HuH-7.5 (cell line): ENCODE results near the gene HELB.
"Not testable (repeated sequence)": the region's sequence is repeated elsewhere in the genome, so short reads cannot be mapped to it uniquely, and the experiment has no call there.

Experiments used
- DNase-seq: peaks from one replicate; pipeline ENCODE4 v3.0.0; 2011; ENCODE audit warnings: low spot score

HELB gene

GRCh38 chr12:66303316-66303804 is 1.1 kb downstream of the HELB start:
- DNase-seq = not testable (repeated sequence)

- DNase-seq = no peak
Measured at GRCh38 chr12:66304296-66304900, 2.1 kb downstream of the HELB start.

GRCh38 chr12:66309606-66310005 is 7.3 kb downstream of the HELB start:
- DNase-seq = no peak

GRCh38 chr12:66312189-66312588 is 9.9 kb downstream of the HELB start:
- no peak for DNase-seq

GRCh38 chr12:66314278-66314677 is 12.0 kb downstream of the HELB start:
- DNase-seq = no peak

- DNase-seq = no peak
Measured at GRCh38 chr12:66319266-66319954, 17.1 kb downstream of the HELB start.

- no peak for DNase-seq
Measured at GRCh38 chr12:66320996-66321395, 18.7 kb downstream of the HELB start.

- DNase-seq = no peak
Measured at GRCh38 chr12:66321435-66321834, 19.1 kb downstream of the HELB start.

- DNase-seq = no peak
Measured at GRCh38 chr12:66323017-66323416, 20.7 kb downstream of the HELB start.

GRCh38 chr12:66329941-66330340 is 27.6 kb downstream of the HELB start:
- no peak for DNase-seq

- DNase-seq = no peak
Measured at GRCh38 chr12:66331016-66331415, 28.7 kb downstream of the HELB start.

- DNase-seq = no peak
Measured at GRCh38 chr12:66331814-66332213, 29.5 kb downstream of the HELB start.

- DNase-seq = no peak
Measured at GRCh38 chr12:66335746-66336145, 33.5 kb downstream of the HELB start.

GRCh38 chr12:66337381-66338010 is 35.2 kb downstream of the HELB start:
- DNase-seq = no peak

GRCh38 chr12:66340131-66340530 is 37.8 kb downstream of the HELB start:
- no peak for DNase-seq

GRCh38 chr12:66341126-66341525 is 38.8 kb downstream of the HELB start:
- DNase-seq = no peak

GRCh38 chr12:66345212-66345611 is 42.9 kb downstream of the HELB start:
- no peak for DNase-seq

- no peak for DNase-seq
Measured at GRCh38 chr12:66345956-66346355, 43.7 kb downstream of the HELB start.

- DNase-seq = no peak
Measured at GRCh38 chr12:66351301-66351700, 49.0 kb downstream of the HELB start.

- DNase-seq = no peak
Measured at GRCh38 chr12:66352197-66352596, 49.9 kb downstream of the HELB start.

GRCh38 chr12:66352899-66353298 is 50.6 kb downstream of the HELB start:
- DNase-seq = no peak

- no peak for DNase-seq
Measured at GRCh38 chr12:66354291-66354690, 52.0 kb downstream of the HELB start.

GRCh38 chr12:66359300-66359699 is 57.0 kb downstream of the HELB start:
- no peak for DNase-seq
